ENCODE results near the gene LSAMP. TPM values are rescaled to one million over a fixed set of nuclear protein-coding genes. Genes with fewer than 3 reads are reported as not detected.

LSAMP gene
- total RNA-seq, 1 donor = 1.3 TPM

DNA sequence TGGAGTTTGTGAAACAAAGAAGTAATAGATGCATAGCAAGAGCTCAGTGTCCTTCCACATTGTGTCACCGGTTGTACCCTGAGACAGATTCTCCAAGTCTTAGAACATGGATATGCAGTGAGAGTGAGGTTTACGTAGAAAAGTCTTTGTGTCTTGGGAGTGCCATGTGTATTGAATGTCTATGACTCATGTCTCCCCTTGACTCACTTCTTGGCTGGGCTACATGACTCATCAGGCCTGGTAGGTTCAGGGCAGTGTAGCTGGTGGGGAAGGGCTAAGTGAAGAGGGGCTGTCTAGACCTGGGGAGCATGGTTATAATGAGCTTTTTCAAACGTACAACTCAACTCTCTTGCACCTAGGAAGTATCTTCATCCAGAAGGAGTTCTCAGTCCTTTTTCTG lies 654.5 kb downstream of the LSAMP start:
- H3K4me3 ChIP-seq (ENCODE audit: low read depth, low read length) = no peak overlapping the region
- TF ChIP-seq, protein P1, sequence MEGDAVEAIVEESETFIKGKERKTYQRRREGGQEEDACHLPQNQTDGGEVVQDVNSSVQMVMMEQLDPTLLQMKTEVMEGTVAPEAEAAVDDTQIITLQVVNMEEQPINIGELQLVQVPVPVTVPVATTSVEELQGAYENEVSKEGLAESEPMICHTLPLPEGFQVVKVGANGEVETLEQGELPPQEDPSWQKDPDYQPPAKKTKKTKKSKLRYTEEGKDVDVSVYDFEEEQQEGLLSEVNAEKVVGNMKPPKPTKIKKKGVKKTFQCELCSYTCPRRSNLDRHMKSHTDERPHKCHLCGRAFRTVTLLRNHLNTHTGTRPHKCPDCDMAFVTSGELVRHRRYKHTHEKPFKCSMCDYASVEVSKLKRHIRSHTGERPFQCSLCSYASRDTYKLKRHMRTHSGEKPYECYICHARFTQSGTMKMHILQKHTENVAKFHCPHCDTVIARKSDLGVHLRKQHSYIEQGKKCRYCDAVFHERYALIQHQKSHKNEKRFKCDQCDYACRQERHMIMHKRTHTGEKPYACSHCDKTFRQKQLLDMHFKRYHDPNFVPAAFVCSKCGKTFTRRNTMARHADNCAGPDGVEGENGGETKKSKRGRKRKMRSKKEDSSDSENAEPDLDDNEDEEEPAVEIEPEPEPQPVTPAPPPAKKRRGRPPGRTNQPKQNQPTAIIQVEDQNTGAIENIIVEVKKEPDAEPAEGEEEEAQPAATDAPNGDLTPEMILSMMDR (IDR thresholded peaks at IDR 0.05; ENCODE audit: insufficient read depth, low read depth, low read length) = no peak
- peak; percentile 86 for DNase-seq (ENCODE audit: low read depth)

- DNase-seq (ENCODE audit: low read depth) = no peak
- no peak overlapping the region for H3K4me3 ChIP-seq (ENCODE audit: low read depth, low read length)
- TF ChIP-seq, protein P1 (IDR thresholded peaks at IDR 0.05; ENCODE audit: insufficient read depth, low read depth, low read length) = no peak
Observed at GRCh38 chr3:115789481-115789880, 655.8 kb downstream of the LSAMP start.

GRCh38 chr3:115788921-115789470 lies 656.3 kb downstream of the LSAMP start:
- no peak for DNase-seq (ENCODE audit: low read depth)
- no peak overlapping the region for H3K4me3 ChIP-seq (ENCODE audit: low read depth, low read length)
- TF ChIP-seq, protein P1 (IDR thresholded peaks at IDR 0.05; ENCODE audit: insufficient read depth, low read depth, low read length) = no peak

- DNase-seq (ENCODE audit: low read depth) = no peak
- TF ChIP-seq, protein P1 (IDR thresholded peaks at IDR 0.05; ENCODE audit: insufficient read depth, low read depth, low read length) = no peak
Observed at GRCh38 chr3:115787818-115788217, 657.5 kb downstream of the LSAMP start.

DNA sequence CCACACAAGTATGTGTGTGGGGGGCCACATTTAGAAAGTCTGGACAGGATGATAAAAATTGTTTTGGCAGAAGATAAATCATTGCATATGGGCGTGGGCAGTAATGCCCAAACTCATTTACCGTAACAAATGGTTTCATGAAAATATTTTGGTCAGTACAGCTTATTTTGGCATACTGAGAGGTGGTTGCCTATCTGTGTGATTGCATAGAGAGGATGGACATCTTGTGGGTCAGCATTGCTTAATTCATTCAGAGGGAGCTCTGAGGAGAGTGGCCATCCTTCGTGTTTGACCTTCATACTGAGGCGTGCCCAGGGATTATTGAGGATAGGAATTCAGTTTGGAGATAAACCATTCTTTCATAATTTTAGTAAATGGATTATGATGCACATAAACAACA lies 659.5 kb downstream of the LSAMP start:
- TF ChIP-seq, protein P1 (IDR thresholded peaks at IDR 0.05; ENCODE audit: insufficient read depth, low read depth, low read length) = no peak
- DNase-seq (ENCODE audit: low read depth) = no peak
- H3K4me3 ChIP-seq (ENCODE audit: low read depth, low read length) = no peak overlapping the region

More at GRCh38 chr3:115787818-115788217, 657.5 kb downstream of the LSAMP start:
- no peak overlapping the region for H3K4me3 ChIP-seq (ENCODE audit: low read depth, low read length)

DNA sequence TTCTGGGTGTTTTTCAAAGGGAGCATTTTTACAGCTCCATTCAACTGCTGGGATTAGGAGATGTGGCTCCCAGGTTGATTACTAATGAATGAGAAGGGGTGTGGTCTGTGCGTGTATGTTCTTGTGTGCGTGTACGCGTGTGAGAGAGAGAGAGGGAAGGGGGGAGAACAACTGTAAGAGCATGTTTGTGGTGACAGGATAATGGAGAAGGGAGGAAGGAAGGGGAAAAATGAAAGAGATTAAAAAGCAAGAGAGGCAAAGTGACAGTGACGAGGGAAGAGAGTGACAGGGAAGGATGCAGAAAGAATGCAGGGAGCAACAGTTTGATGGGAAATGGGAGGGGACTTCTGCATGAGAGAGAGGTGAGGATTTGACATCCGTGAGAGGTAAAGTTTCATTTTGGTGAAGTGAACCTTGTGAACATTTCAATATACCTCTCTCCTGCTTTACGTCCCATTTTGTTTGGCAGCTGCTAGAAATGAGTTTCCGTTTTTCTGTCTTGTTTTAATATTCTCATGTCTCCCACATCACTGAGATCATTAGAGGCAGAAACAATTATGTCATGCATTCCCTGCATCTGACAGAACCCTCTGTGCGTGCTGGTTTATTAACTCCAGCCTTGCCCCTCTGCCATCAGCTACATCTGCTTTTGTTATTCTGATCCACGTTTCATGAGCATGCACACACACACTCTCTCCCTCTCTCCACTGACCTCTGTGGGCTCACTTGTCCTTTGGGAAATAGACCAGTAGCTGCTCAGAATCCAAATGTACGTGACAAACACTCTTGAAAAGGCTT lies 660.3 kb downstream of the LSAMP start:
- H3K4me3 ChIP-seq (ENCODE audit: low read depth, low read length) = peak overlapping the region; percentile 42
- no peak for DNase-seq (ENCODE audit: low read depth)
- TF ChIP-seq, protein P1 (IDR thresholded peaks at IDR 0.05; ENCODE audit: insufficient read depth, low read depth, low read length) = no peak

Data from fibroblast of villous mesenchyme (primary cell).